C4-2B (cell line): ENCODE results near the gene CTSH.
"Not testable (repeated sequence)": the region's sequence is repeated elsewhere in the genome, so short reads cannot be mapped to it uniquely, and the experiment has no call there.

Experiments
- H3K27ac ChIP-seq: fragments of 450-650 bp; 2 replicates; pipeline ENCODE4 v1.5.1; 2017
- CTCF ChIP-seq: fragments of 450-650 bp; conservative IDR thresholded peaks from 2 replicates; pipeline ENCODE4 v1.5.1; 2017; ENCODE audit warnings: mild to moderate bottlenecking
- ZFX ChIP-seq: fragments of 450-650 bp; IDR thresholded peaks from 2 replicates; pipeline ENCODE4 v1.6.1; 2017

The CTSH gene

DNA sequence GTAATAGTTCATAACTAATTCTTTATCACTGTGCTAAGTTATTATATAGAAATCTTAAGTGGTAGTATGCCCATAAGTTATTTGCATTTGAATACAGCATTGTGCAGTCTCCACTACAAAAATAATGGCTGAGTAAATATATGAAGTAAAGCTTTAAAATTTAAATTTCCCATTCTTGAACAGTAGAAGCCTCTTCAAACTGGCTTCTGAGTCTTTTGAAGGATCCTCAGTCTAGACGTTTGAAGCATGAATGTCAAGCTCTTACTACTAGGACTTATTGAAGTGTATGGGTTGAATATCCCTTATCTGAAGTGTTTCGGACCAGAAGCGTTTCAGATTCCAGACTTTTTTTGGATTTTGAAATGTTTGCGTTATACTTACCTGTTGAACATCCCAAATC is 55.8 kb downstream of the CTSH start:
- TF ChIP-seq CTCF = no peak
- TF ChIP-seq ZFX = no peak
- H3K27ac ChIP-seq = no peak overlapping the region

GRCh38 chr15:78881681-78882080 is 63.2 kb downstream of the CTSH start:
- TF ChIP-seq ZFX = no peak
- TF ChIP-seq CTCF = no peak

DNA sequence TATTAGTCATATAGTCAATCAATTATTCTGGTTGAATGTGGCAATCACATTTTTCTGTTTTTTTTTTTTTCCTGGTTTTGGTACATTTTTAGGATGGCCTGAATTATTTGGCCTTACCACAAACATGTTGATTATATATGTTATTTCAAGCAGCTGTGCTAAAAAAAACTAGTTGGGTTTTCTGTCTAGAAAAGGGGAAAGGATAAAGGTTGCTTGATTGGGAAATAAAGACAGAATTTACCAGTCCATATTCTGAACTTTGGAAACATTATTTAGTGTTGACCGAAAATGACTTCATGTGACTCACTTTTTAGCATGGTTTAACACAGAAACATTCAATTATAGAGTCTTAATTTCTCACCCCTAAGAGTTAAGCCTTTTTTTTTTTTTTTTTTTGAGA is 64.0 kb downstream of the CTSH start:
- TF ChIP-seq ZFX = no peak
- TF ChIP-seq CTCF = no peak
- H3K27ac ChIP-seq = no peak overlapping the region

More at GRCh38 chr15:78881681-78882080, 63.2 kb downstream of the CTSH start:
- H3K27ac ChIP-seq = no peak overlapping the region

GRCh38 chr15:78880242-78880533 is 64.7 kb downstream of the CTSH start:
- no peak overlapping the region for H3K27ac ChIP-seq
- TF ChIP-seq ZFX = no peak
- no peak for TF ChIP-seq CTCF

DNA sequence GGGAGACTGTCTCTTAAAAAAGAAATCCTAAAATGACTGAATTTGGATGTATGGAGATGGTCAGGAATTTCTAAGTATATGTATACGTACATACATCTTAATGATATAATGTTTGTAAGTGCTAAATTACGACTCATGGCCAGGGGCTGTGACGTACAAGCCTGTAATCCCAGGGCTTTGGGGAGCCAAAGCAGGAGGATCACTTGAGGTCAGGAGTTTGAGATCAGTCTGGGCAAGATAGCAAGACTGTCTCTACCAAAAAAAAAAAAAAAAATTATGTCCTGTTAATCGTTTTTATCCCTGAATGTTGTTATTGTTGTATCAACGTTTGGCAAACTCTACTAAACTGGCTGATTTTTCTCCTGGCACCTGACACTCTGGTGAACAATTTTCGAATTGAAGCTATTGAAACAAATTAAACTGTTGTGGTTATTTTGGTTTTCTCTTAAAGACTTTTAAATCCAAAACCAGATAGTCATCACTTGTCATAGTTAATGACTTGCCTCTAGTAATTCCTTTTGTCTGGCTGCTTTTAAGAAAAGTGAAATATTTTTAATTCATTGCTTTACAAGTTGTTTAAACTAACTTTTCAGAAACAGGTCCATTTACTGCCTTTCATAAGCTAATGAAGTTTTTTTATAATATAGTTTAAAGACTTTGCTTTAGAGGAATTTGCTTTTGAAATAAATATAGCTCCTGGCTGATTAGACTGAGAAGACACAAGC is 65.2 kb downstream of the CTSH start:
- H3K27ac ChIP-seq = no peak overlapping the region
- no peak for TF ChIP-seq ZFX
- TF ChIP-seq CTCF = no peak

GRCh38 chr15:78878356-78878755 is 66.5 kb downstream of the CTSH start:
- TF ChIP-seq ZFX = no peak
- TF ChIP-seq CTCF = no peak
- no peak overlapping the region for H3K27ac ChIP-seq

GRCh38 chr15:78876954-78877353 is 67.9 kb downstream of the CTSH start:
- H3K27ac ChIP-seq = not testable (repeated sequence)
